GM23338 (cell line): ENCODE measurements around the gene TMEM201. TPM values are rescaled to one million over a fixed set of nuclear protein-coding genes. Genes with fewer than 3 reads are reported as not detected.

ENCODE experiments used
- ATAC-seq: fragments of 200-7000 bp; cut with Tn5 transposase; 3 replicates; pipeline ENCODE4 v1.9.1; 2020
- DNase-seq: peaks from one replicate; pipeline ENCODE4 v3.0.0-alpha.2; 2015; ENCODE audit warnings: low spot score
- H2AFZ ChIP-seq: fragments of 200-600 bp; sonication (generic); 2 replicates; pipeline ENCODE4 v1.8.0; 2016; ENCODE audit warnings: antibody characterized with exemption, mild to moderate bottlenecking, moderate library complexity
- H3F3A ChIP-seq: fragments of 200-600 bp; sonication (generic); replicated peaks from 2 replicates; pipeline ENCODE4 v1.8.0; 2017; ENCODE audit warnings: antibody characterized with exemption, mixed run types, low read depth
- H3K27ac ChIP-seq: fragments of 200-600 bp; sonication (generic); 2 replicates; pipeline ENCODE4 v1.6.1; 2016; ENCODE audit warnings: low read depth
- H3K27me3 ChIP-seq: fragments of 200-600 bp; sonication (generic); 2 replicates; pipeline ENCODE4 v1.8.0; 2016; ENCODE audit warnings: mild to moderate bottlenecking, mixed run types, moderate library complexity; ENCODE audit not compliant: insufficient read depth
- H3K36me3 ChIP-seq: fragments of 200-600 bp; sonication (generic); 2 replicates; pipeline ENCODE4 v1.8.0; 2016; ENCODE audit warnings: mild to moderate bottlenecking; ENCODE audit not compliant: insufficient read depth
- H3K4me1 ChIP-seq: fragments of 200-600 bp; sonication (generic); 2 replicates; pipeline ENCODE4 v1.8.0; 2016; ENCODE audit warnings: mild to moderate bottlenecking, moderate library complexity; ENCODE audit not compliant: insufficient read depth
- H3K4me2 ChIP-seq: fragments of 200-600 bp; sonication (generic); 2 replicates; pipeline ENCODE4 v1.7.1; 2017; ENCODE audit warnings: mixed run types
- H3K4me3 ChIP-seq: fragments of 200-600 bp; sonication (generic); 2 replicates; pipeline ENCODE4 v1.6.1; 2016; ENCODE audit warnings: mixed run types
- H3K79me2 ChIP-seq: fragments of 200-600 bp; sonication (generic); replicated peaks from 2 replicates; pipeline ENCODE4 v1.8.0; 2017; ENCODE audit warnings: mild to moderate bottlenecking; ENCODE audit not compliant: insufficient read depth
- H3K9me2 ChIP-seq: fragments of 200-600 bp; sonication (generic); 2 replicates; pipeline ENCODE4 v1.8.0; 2017; ENCODE audit not compliant: insufficient read depth
- H4K20me1 ChIP-seq: fragments of 200-600 bp; sonication (generic); replicated peaks from 2 replicates; pipeline ENCODE4 v1.8.0; 2017; ENCODE audit warnings: mild to moderate bottlenecking; ENCODE audit not compliant: insufficient read depth
- H3K27ac Mint-ChIP-seq: 2 replicates; pipeline ENCODE4 v1.8.0; 2020; ENCODE audit warnings: inconsistent platforms, mild to moderate bottlenecking, moderate library complexity, mixed read lengths
- H3K27me3 Mint-ChIP-seq: 3 replicates; pipeline ENCODE4 v1.8.0; 2022; ENCODE audit warnings: low read depth, mild to moderate bottlenecking, moderate library complexity, mixed read lengths, inconsistent platforms; ENCODE audit not compliant: insufficient read depth, poor library complexity
- H3K36me3 Mint-ChIP-seq: 3 replicates; pipeline ENCODE4 v1.8.0; 2021; ENCODE audit warnings: low read depth, mild to moderate bottlenecking, inconsistent platforms, moderate library complexity, mixed read lengths
- H3K4me1 Mint-ChIP-seq: 3 replicates; pipeline ENCODE4 v1.8.0; 2020; ENCODE audit warnings: mild to moderate bottlenecking, inconsistent platforms, mixed read lengths
- H3K4me3 Mint-ChIP-seq: 3 replicates; pipeline ENCODE4 v1.8.0; 2021; ENCODE audit warnings: moderate library complexity, mild to moderate bottlenecking, inconsistent platforms, mixed read lengths
- H3K9me3 Mint-ChIP-seq: 3 replicates; pipeline ENCODE4 v1.8.0; 2020; ENCODE audit warnings: moderate library complexity, mild to moderate bottlenecking, inconsistent platforms, mixed read lengths
- CREB1 ChIP-seq: fragments of 250-450 bp; sonication (Bioruptor Pico); IDR thresholded peaks from 2 replicates; pipeline ENCODE4 v1.5.0; 2020; ENCODE audit warnings: low read depth, mild to moderate bottlenecking, moderate library complexity
- CTCF ChIP-seq, 2 experiments: fragments of 200-600 bp in 1 of 2; sonication (generic) in 1 of 2; conservative IDR thresholded peaks; 2 replicates each; pipeline versions ENCODE4 v1.5.1 to v1.6.1; 2016 to 2017; ENCODE audit warnings: antibody characterized with exemption in 2 of 2, low read depth in 2 of 2, mild to moderate bottlenecking in 2 of 2, moderate library complexity in 1 of 2
- ETS1 ChIP-seq: IDR thresholded peaks from 2 replicates; pipeline ENCODE4 v1.6.1; 2016; ENCODE audit warnings: antibody characterized with exemption
- EZH2 ChIP-seq: fragments of 200-600 bp; sonication (generic); IDR thresholded peaks from one replicate; pipeline ENCODE4 v1.8.0; 2017; ENCODE audit warnings: antibody characterized with exemption, mild to moderate bottlenecking, low read depth; ENCODE audit not compliant: unreplicated experiment
- EZH2phosphoT487 ChIP-seq: fragments of 200-600 bp; sonication (generic); IDR thresholded peaks from one replicate; pipeline ENCODE4 v1.8.1; 2018; ENCODE audit warnings: antibody characterized with exemption; ENCODE audit not compliant: unreplicated experiment
- JUNB ChIP-seq: IDR thresholded peaks from one replicate; pipeline ENCODE4 v1.6.1; 2016; ENCODE audit warnings: antibody characterized with exemption; ENCODE audit not compliant: unreplicated experiment
- NANOG ChIP-seq: IDR thresholded peaks from 2 replicates; pipeline ENCODE4 v1.6.1; 2016; ENCODE audit warnings: antibody characterized with exemption, borderline replicate concordance
- POLR2AphosphoS5 ChIP-seq: IDR thresholded peaks from 2 replicates; pipeline ENCODE4 v1.6.1; 2016; ENCODE audit warnings: antibody characterized with exemption, low read depth
- REST ChIP-seq: IDR thresholded peaks from one replicate; pipeline ENCODE4 v1.6.1; 2018; ENCODE audit warnings: antibody characterized with exemption; ENCODE audit not compliant: unreplicated experiment
- STAT1 ChIP-seq: IDR thresholded peaks from one replicate; pipeline ENCODE4 v1.6.1; 2016; ENCODE audit warnings: antibody characterized with exemption; ENCODE audit not compliant: unreplicated experiment
- ZNF114 ChIP-seq: fragments of 250-450 bp; sonication (Bioruptor Pico); IDR thresholded peaks from 2 replicates; pipeline ENCODE4 v1.5.0; 2020; ENCODE audit warnings: mild to moderate bottlenecking, moderate library complexity
- ZNF331 ChIP-seq: fragments of 250-450 bp; sonication (Bioruptor Pico); IDR thresholded peaks from 2 replicates; pipeline ENCODE4 v1.5.0; 2020; ENCODE audit warnings: low read depth, mild to moderate bottlenecking, moderate library complexity
- polyA plus RNA-seq: library from polyadenylated mRNA; unstranded; fragments of >200 nt; fragmentation: Nextera tagmentation; extraction: Ambion mirVana; gene quantifications from 2 replicates; pipeline ENCODE4 v1.2.1, GENCODE V29; 2016
- total RNA-seq: library from RNA; depleted of rRNA; stranded (reverse); fragments of >200 nt; shearing (Covaris generic); gene quantifications from 2 replicates; pipeline ENCODE4 v1.2.3, GENCODE V29; 2014

TMEM201 gene
- total and polyA plus RNA-seq, 2 experiments from 2014 or later = 11.6 to 27.2 TPM

- TF ChIP-seq CTCF (conservative IDR thresholded peaks at IDR 0.05; ENCODE audit: low read depth in 2 of 2) (no peak), ZNF331 (CRISPR knock-in tag) (no peak), EZH2 (no peak), NANOG (no peak), JUNB (no peak), STAT1 (no peak), ZNF114 (CRISPR knock-in tag) (no peak), ETS1 (no peak), REST (no peak), POLR2AphosphoS5 (no peak), CREB1 (CRISPR knock-in tag) (no peak)
These were observed 5.9 kb downstream of the TMEM201 start (continued) for GRCh38 chr1:9594471-9595155.

GRCh38 chr1:9595156-9595967 is 6.7 kb downstream of the TMEM201 start:
- no peaks in the 10 kb centered on the region for H3K9me2 ChIP-seq
- H3K79me2 ChIP-seq = peaks cover 54% of the 10 kb centered on the region
- H4K20me1 ChIP-seq = peaks cover 29% of the 10 kb centered on the region
- peaks cover 8% of the 10 kb centered on the region; the same call in 1 of the 2 replicates for H3K36me3 ChIP-seq
- ATAC-seq (no peak), DNase-seq (no peak)
- no peaks in the 10 kb centered on the region for H3K9me3 Mint-ChIP-seq
- H3F3A ChIP-seq = no peaks in the 10 kb centered on the region
- H3K4me3 Mint-ChIP-seq = no peak overlapping the region
- H3K27ac Mint-ChIP-seq = no peak overlapping the region
- peaks cover 28% of the 10 kb centered on the region; the same call in 1 of the 2 replicates for H3K4me1 ChIP-seq
- H3K27me3 Mint-ChIP-seq = peaks cover 1% of the 10 kb centered on the region
- peaks cover 31% of the 10 kb centered on the region for H3K4me1 Mint-ChIP-seq
- H2AFZ ChIP-seq = no peak overlapping the region
- H3K4me2 ChIP-seq = no peak overlapping the region
- peaks cover 12% of the 10 kb centered on the region; the same call in 2 of the 3 replicates for H3K36me3 Mint-ChIP-seq
- H3K27me3 ChIP-seq = no peaks in the 10 kb centered on the region
- H3K4me3 ChIP-seq = no peak overlapping the region
- no peak overlapping the region for H3K27ac ChIP-seq
- TF ChIP-seq CTCF (conservative IDR thresholded peaks at IDR 0.05; ENCODE audit: low read depth in 2 of 2) = no peak
- no peak for TF ChIP-seq ETS1
- TF ChIP-seq EZH2phosphoT487 = no peak
- no peak for TF ChIP-seq ZNF114 (CRISPR knock-in tag)
- TF ChIP-seq ZNF331 (CRISPR knock-in tag) = no peak
